ENCODE results near the gene TANK. TPM values are rescaled to one million over a fixed set of nuclear protein-coding genes. Genes with fewer than 3 reads are reported as not detected.
A peak's percentile ranks its signal among the peaks of the same experiment; 100 is the strongest.
"Not testable (repeated sequence)": the region's sequence is repeated elsewhere in the genome, so short reads cannot be mapped to it uniquely, and the experiment has no call there.

Gene TANK
- total RNA-seq, 1 experiment from 2014 or later, result 64.5 TPM

GRCh38 chr2:161166538-161167409, 6.5 kb downstream of the TANK start:
- DNase-seq (ENCODE audit: low read depth), result no peak

GRCh38 chr2:161169335-161169734, 9.1 kb downstream of the TANK start:
- DNase-seq (ENCODE audit: low read depth), result no peak

- no peak for DNase-seq (ENCODE audit: low read depth)
Observed at GRCh38 chr2:161170377-161170776, 10.1 kb downstream of the TANK start.

GRCh38 chr2:161170958-161171932, 11.0 kb downstream of the TANK start:
- DNase-seq (ENCODE audit: low read depth), result peak; percentile 33

- DNase-seq (ENCODE audit: low read depth), result no peak
Observed at GRCh38 chr2:161172901-161173540, 12.8 kb downstream of the TANK start.

- DNase-seq (ENCODE audit: low read depth), result no peak
Observed at GRCh38 chr2:161173541-161174194, 13.4 kb downstream of the TANK start.

- DNase-seq (ENCODE audit: low read depth), result no peak
Observed at GRCh38 chr2:161177969-161178368, 17.7 kb downstream of the TANK start.

GRCh38 chr2:161178756-161179155, 18.5 kb downstream of the TANK start:
- no peak for DNase-seq (ENCODE audit: low read depth)

- no peak for DNase-seq (ENCODE audit: low read depth)
Observed at GRCh38 chr2:161190050-161190449, 29.8 kb downstream of the TANK start.

- not testable (repeated sequence) for DNase-seq (ENCODE audit: low read depth)
Observed at GRCh38 chr2:161195602-161196001, 35.4 kb downstream of the TANK start.

GRCh38 chr2:161199912-161200701, 39.9 kb downstream of the TANK start:
- DNase-seq (ENCODE audit: low read depth), result peak; percentile 19

GRCh38 chr2:161204846-161205245, 44.6 kb downstream of the TANK start:
- DNase-seq (ENCODE audit: low read depth), result no peak

- no peak for DNase-seq (ENCODE audit: low read depth)
Observed at GRCh38 chr2:161206471-161207032, 46.3 kb downstream of the TANK start.

- peak; percentile 32 for DNase-seq (ENCODE audit: low read depth)
Observed at GRCh38 chr2:161207941-161208340, 47.7 kb downstream of the TANK start.

- peak; percentile 84 for DNase-seq (ENCODE audit: low read depth)
Observed at GRCh38 chr2:161208527-161209139, 48.4 kb downstream of the TANK start.

GRCh38 chr2:161209902-161210301, 49.7 kb downstream of the TANK start:
- DNase-seq (ENCODE audit: low read depth), result no peak

- DNase-seq (ENCODE audit: low read depth), result no peak
Observed at GRCh38 chr2:161217597-161218185, 57.5 kb downstream of the TANK start.

- DNase-seq (ENCODE audit: low read depth), result no peak
Observed at GRCh38 chr2:161219211-161219610, 59.0 kb downstream of the TANK start.

- peak; percentile 40 for DNase-seq (ENCODE audit: low read depth)
Observed at GRCh38 chr2:161223139-161223732, 63.0 kb downstream of the TANK start.

All from LHCN-M2 (cell line).